Spleen (tissue), 11 donors: ENCODE measurements around the gene UCKL1. TPM values are rescaled to one million over a fixed set of nuclear protein-coding genes. Genes with fewer than 3 reads are reported as not detected.

Experiments
- DNase-seq: peaks from one replicate; pipeline ENCODE4 v3.0.0-alpha.2; 2020
- H3K27ac ChIP-seq, 8 donors: fragments of 200-600 bp; sonication (generic) in 7 of 8; 1 replicate in 4 of 8; 2 replicates in 4 of 8; pipeline versions ENCODE4 v1.5.0 to v1.8.0; 2016 to 2021; ENCODE audit warnings: inconsistent platforms in 4 of 8, mild to moderate bottlenecking in 4 of 8, moderate library complexity in 1 of 8
- H3K27me3 ChIP-seq, 7 donors: fragments of 200-600 bp; sonication (generic) in 6 of 7; replicated peaks in 1 of 7; 1 replicate in 4 of 7; 2 replicates in 3 of 7; pipeline versions ENCODE4 v1.5.0 to v1.8.0; 2016 to 2021; ENCODE audit warnings: inconsistent platforms in 3 of 7, mild to moderate bottlenecking in 1 of 7
- H3K36me3 ChIP-seq, 6 donors: fragments of 200-600 bp; sonication (generic) in 5 of 6; 1 replicate in 4 of 6; 2 replicates in 2 of 6; pipeline versions ENCODE4 v1.5.0 to v1.8.0; 2016 to 2021; ENCODE audit warnings: inconsistent platforms in 2 of 6
- H3K4me1 ChIP-seq, 6 donors: fragments of 200-600 bp; sonication (generic) in 5 of 6; 1 replicate in 3 of 6; 2 replicates in 3 of 6; pipeline versions ENCODE4 v1.5.0 to v1.8.0; 2016 to 2021; ENCODE audit warnings: inconsistent platforms in 3 of 6
- H3K4me3 ChIP-seq, 8 donors: fragments of 200-600 bp; sonication (generic) in 7 of 8; 1 replicate in 4 of 8; 2 replicates in 4 of 8; pipeline versions ENCODE4 v1.5.0 to v1.8.0; 2016 to 2021; ENCODE audit warnings: inconsistent platforms in 4 of 8, mild to moderate bottlenecking in 4 of 8, moderate library complexity in 2 of 8
- H3K9me3 ChIP-seq, 8 donors: fragments of 200-600 bp; sonication (generic) in 7 of 8; 1 replicate in 4 of 8; 2 replicates in 4 of 8; pipeline versions ENCODE4 v1.5.0 to v1.8.0; 2016 to 2021; ENCODE audit warnings: inconsistent platforms in 4 of 8
- CTCF ChIP-seq, 11 experiments: fragments of 200-600 bp in 7 of 11; fragments of 450-650 bp in 4 of 11; sonication (generic) in 4 of 11; IDR thresholded peaks in 8 of 11; conservative IDR thresholded peaks in 3 of 11; 1 replicate in 7 of 11; 2 replicates in 4 of 11; pipeline versions ENCODE4 v1.4.0 to v1.8.0; 2016 to 2021; ENCODE audit warnings: antibody characterized with exemption in 11 of 11, inconsistent platforms in 4 of 11, mild to moderate bottlenecking in 1 of 11
- POLR2A ChIP-seq, 3 donors: fragments of 450-650 bp; IDR thresholded peaks; one replicate each; pipeline ENCODE4 v1.5.1; 2017; ENCODE audit warnings: antibody characterized with exemption in 3 of 3, mild to moderate bottlenecking in 1 of 3
- POLR2AphosphoS5 ChIP-seq, 3 donors: sonication (generic); formaldehyde crosslinking; IDR thresholded peaks; one replicate each; pipeline ENCODE4 v1.5.1; 2017; ENCODE audit warnings: antibody characterized with exemption in 3 of 3
- WGBS, 5 donors: extraction: QIAGEN DNeasy Blood & Tissue Kit in 3 of 5; methylation state at CpG; one replicate each; pipeline versions ENCODE4 v1.1.5 to v1.1.7; 2013 to 2018; 5-methylcytosine and 5-hydroxymethylcytosine counted together
- intact Hi-C: fragments of 100-400 bp; cut with DNase I; formaldehyde crosslinking; loops from one replicate; pipeline ENCODE4 v1.15.0; 2023; ENCODE audit warnings: low total_unique reads
- polyA plus RNA-seq, 3 donors: library from polyadenylated mRNA; stranded (reverse); fragments of 200-250 nt; gene quantifications; one replicate each; pipeline ENCODE4 v1.2.1, GENCODE V29; 2013
- total RNA-seq, 7 donors: library from RNA; depleted of rRNA in 3 of 7; stranded (reverse); fragments of >200 nt in 3 of 7; fragmentation: NEBNext Ultra II Directional in 4 of 7; extraction: Animal tissue kit (Norgen Biotek cat#: 25700) in 4 of 7; gene quantifications; one replicate each; pipeline versions ENCODE4 v1.1.0 to v1.2.1, GENCODE V29; 2016 to 2021
- donor health status: healthy with polysubstance abuse.
- donor health status: DM: no; HTN: no; CAD: no; lungs with moderate emphysema.
- donor health status: DM: no; HTN: no; CAD: no.
- donor health status: Bipolar disorder and iron deficiency.
- donor health status: healthy.
- donor health status: DM: no; HTN: no; CAD: no.
- donor health status: DM: yes; HTN: yes; CAD: no.

The UCKL1 gene
- total and polyA plus RNA-seq, 10 donors = 34.2 to 68.0 (median 49.1) TPM

- no peak overlapping the region for H3K4me3 ChIP-seq
- TF ChIP-seq POLR2AphosphoS5 (IDR thresholded peaks at IDR 0.05) = peak in 2 of 3 donors; percentile 25 to 65
- TF ChIP-seq POLR2A (IDR thresholded peaks at IDR 0.05) = no peak
- WGBS, 5 donors = 94 to 97% (median 96%) methylated on average over 30 to 58 of the region's 58 CpGs
- no peaks in the 10 kb centered on the region for H3K9me3 ChIP-seq
- DNase-seq = peak; percentile 86
- H3K36me3 ChIP-seq = peaks cover 0 to 93% (median 69%) of the 10 kb centered on the region in 6 donors
- no peaks in the 10 kb centered on the region for H3K27me3 ChIP-seq
- peak overlapping the region; percentile 42 to 92 (median 83) for H3K27ac ChIP-seq
- intact Hi-C loops = no loop called here
- peaks cover 0 to 69% (median 32%) of the 10 kb centered on the region in 6 donors for H3K4me1 ChIP-seq
Measured at GRCh38 chr20:63940472-63941266, 15.5 kb downstream of the UCKL1 start.

GRCh38 chr20:63940071-63940471 is 16.1 kb downstream of the UCKL1 start:
- Histone ChIP-seq H3K4me3 (no peak overlapping the region), H3K27me3 (no peaks in the 10 kb centered on the region), H3K9me3 (no peaks in the 10 kb centered on the region), H3K4me1 (peaks cover 0 to 63% (median 31%) of the 10 kb centered on the region in 6 donors), H3K36me3 (peaks cover 0 to 93% (median 69%) of the 10 kb centered on the region in 6 donors), H3K27ac (peak overlapping the region in 2 of 8 donors; percentile 87 to 92)
- no peak for DNase-seq
- TF ChIP-seq POLR2A (IDR thresholded peaks at IDR 0.05) = no peak
- no peak for TF ChIP-seq CTCF (IDR thresholded peaks at IDR 0.05 in 8 of 11, conservative IDR thresholded peaks at IDR 0.05 in 3 of 11)
- TF ChIP-seq POLR2AphosphoS5 (IDR thresholded peaks at IDR 0.05) = peak; percentile 54 to 76 (median 55)
- 91 to 95% (median 95%) methylated on average over 9 to 23 of the region's 23 CpGs for WGBS, 5 donors
- intact Hi-C loops = no loop called here

- peaks cover 0 to 93% (median 69%) of the 10 kb centered on the region in 6 donors for H3K36me3 ChIP-seq
- intact Hi-C loops = no loop called here
- peak overlapping the region in 4 of 8 donors; percentile 20 to 92 (median 24) for H3K27ac ChIP-seq
- no peaks in the 10 kb centered on the region for H3K9me3 ChIP-seq
- H3K4me3 ChIP-seq = no peak overlapping the region
- DNase-seq = peak; percentile 80
- TF ChIP-seq POLR2AphosphoS5 (IDR thresholded peaks at IDR 0.05) (peak; percentile 7 to 75 (median 13)), POLR2A (IDR thresholded peaks at IDR 0.05) (no peak), CTCF (IDR thresholded peaks at IDR 0.05 in 8 of 11, conservative IDR thresholded peaks at IDR 0.05 in 3 of 11) (no peak)
- peaks cover 0 to 68% (median 31%) of the 10 kb centered on the region in 6 donors for H3K4me1 ChIP-seq
- H3K27me3 ChIP-seq = no peaks in the 10 kb centered on the region
- WGBS, 5 donors = 66 to 77% (median 67%) methylated on average over 15 to 33 of the region's 33 CpGs
Measured at GRCh38 chr20:63939061-63939935, 16.9 kb downstream of the UCKL1 start.

DNA sequence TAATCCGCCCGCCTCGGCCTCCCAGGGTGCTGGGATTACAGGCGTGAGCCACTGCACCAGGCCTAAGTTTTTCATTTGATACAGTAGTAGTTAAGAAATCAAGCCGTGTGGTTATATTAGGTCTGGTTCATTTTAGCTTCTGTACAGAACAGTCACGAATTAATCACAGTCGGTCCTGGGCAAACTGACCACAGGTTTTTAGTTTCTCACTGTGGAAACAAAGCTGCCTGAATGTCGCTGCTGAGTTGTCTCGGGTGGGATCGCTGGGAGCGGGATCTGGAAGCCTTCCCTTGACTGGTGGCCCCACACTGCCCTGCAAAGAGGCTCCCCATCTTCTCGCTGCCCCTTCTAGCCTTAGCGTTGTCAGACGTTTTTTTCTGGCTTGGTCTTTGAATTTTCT is 18.6 kb downstream of the UCKL1 start:
- Histone ChIP-seq H3K36me3 (peaks cover 0 to 93% (median 65%) of the 10 kb centered on the region in 6 donors), H3K27ac (no peak overlapping the region), H3K4me3 (no peak overlapping the region), H3K4me1 (peaks cover 0 to 54% (median 23%) of the 10 kb centered on the region in 6 donors), H3K27me3 (no peaks in the 10 kb centered on the region), H3K9me3 (no peaks in the 10 kb centered on the region)
- DNase-seq = no peak
- intact Hi-C loops = no loop called here
- TF ChIP-seq POLR2A (IDR thresholded peaks at IDR 0.05) (no peak), CTCF (IDR thresholded peaks at IDR 0.05 in 8 of 11, conservative IDR thresholded peaks at IDR 0.05 in 3 of 11) (no peak), POLR2AphosphoS5 (IDR thresholded peaks at IDR 0.05) (no peak)
- 87 to 94% (median 91%) methylated on average over 14 of the region's 14 CpGs for WGBS, 5 donors
